Measurements from ENCODE around the gene KICS2.
"Not testable (repeated sequence)": the region's sequence is repeated elsewhere in the genome, so short reads cannot be mapped to it uniquely, and the experiment has no call there.

The KICS2 gene

DNA sequence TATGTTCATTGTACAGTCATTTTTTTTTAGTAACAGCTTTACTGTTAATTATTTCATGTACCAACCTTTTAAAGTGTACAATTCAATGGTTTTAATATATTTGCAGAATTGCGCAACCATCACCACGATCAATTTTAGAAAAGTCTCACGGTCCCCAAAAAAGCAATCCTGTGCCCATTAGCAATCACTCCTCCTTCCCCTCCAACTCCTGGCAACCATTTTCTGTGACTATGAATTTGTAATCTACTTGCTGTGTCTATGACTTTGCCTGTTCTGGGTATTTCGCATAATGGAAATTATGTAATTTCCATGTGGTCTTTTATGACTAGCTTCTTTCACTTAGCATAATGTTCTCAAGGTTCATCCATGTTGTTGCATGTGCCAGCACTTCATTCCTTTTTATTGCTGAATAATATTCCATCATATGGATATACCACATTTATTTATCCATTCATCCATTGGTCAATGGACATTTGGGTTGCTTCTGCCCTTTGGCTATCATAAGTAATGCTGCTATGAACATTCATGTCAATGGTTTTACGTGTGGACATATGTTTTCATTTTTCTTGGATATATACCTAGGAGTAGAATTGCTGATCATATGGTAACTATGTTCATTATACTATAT is 9.9 kb downstream of the KICS2 start:
- DNase-seq: no peak

DNA sequence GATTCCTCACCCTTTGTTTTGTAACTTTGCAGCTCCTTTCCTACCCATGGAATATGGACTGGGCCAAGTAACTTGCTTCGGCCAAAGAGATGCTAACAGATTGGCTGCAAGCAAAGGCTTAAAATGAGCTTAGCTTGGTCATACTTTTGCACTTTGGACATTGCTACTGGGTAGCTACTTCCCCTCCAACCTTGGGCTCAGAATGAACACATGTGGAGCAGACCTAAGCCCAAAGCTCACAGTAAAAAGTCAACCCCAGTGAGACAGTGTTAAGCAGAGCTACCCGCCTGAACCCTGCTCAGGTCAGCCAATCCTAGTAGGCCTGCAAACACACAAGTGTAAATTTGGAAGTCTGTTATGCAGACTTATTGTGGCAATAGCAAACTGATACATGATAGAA is 14.6 kb downstream of the KICS2 start:
- no peak for DNase-seq

GRCh38 chr12:64205542-64205941 is 16.6 kb downstream of the KICS2 start:
- no peak for DNase-seq

DNA sequence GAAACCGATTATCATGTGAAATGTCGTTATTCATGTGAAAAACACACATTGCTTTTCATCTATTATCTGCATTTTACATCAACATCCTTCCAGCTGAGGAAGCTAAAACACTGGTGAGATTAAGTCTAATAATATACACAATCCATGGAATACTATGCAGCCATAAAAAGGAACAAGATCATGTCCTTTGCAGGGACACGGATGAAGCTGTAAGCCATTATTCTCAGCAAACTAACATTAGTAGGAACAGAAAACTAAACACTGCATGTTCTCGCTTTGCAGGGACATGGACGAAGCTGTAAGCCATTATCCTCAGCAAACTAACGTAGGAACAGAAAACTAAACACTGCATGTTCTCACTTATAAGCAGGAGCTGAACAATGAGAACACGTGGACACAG is 18.3 kb downstream of the KICS2 start:
- DNase-seq: no peak

DNA sequence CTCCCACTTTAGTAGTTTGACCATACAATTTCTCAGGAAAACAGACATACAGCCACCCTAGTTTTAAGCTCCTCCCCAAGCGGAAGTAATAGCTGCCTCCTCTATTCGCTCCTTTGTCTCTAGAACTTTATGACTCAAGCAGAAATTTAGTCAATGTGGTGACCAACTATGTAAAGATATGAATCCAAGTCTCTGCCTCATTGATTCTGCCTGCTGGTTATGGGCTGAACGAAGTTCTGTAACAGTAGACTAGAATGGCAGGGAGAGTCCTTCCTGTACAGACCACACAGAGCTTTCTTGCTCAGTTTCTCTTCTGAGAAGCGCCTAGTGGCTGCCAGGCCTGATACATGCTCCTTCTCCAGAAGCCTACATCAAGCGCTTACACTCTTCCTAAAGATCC is 19.1 kb downstream of the KICS2 start:
- DNase-seq: no peak

GRCh38 chr12:64195841-64196240 is 26.3 kb downstream of the KICS2 start:
- not testable (repeated sequence) for DNase-seq

DNA sequence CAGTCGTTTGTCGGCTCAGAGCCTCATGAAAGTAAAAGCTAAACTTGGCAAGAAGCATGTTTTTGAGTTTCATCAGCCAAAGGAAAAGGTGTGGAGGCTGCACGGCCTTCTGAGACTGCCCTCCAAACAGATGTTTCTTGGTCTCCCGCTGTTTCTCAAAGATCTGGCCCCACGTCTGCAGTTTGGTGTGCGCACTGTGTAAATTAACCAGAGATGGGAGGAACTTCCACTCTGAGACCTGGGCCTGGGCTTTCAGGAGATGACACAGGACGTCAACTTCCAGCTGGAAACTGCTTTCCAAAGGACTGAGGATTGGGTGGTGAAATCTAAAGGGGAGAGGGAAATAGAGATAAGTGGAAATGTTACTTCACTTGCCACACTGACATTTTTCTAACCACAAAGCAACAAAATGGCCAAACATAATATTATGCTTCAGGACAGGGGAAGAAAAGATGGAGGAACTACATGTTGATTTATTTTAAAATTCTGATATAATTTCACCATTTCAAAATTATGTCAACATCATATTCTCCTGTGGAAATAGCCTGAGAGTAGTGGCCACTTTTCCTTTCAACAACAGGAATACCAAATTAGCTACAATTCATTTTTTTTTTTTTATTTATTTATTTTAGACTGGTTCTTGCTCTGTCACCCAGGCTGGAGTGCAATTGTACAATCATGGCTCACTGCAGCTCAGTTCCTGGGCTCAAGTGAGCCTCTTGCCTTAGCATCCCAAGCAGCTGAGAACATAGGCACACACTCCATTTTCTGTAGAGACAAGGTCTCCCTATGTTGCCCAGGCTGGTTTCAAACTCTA is 27.6 kb downstream of the KICS2 start:
- no peak for DNase-seq

DNA sequence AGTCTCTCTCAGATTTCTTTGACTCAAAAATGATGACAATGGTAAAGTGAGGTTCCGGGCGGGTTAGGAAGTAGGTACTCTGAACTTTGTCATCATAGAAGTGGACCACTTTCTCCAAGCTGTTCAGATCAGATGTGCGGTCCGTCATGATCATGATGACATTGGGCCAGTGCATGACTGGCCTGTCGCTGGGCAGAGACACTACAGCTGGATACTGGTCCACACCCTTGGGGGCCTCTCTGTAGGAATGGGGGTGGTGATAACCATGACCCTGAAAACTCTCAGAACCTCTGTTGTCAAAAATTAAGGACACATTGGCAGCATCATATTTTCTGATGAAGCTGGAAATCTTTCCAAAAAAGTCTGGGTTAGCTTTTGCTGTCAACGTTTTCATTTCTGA is 28.2 kb downstream of the KICS2 start:
- no peak for DNase-seq

DNA sequence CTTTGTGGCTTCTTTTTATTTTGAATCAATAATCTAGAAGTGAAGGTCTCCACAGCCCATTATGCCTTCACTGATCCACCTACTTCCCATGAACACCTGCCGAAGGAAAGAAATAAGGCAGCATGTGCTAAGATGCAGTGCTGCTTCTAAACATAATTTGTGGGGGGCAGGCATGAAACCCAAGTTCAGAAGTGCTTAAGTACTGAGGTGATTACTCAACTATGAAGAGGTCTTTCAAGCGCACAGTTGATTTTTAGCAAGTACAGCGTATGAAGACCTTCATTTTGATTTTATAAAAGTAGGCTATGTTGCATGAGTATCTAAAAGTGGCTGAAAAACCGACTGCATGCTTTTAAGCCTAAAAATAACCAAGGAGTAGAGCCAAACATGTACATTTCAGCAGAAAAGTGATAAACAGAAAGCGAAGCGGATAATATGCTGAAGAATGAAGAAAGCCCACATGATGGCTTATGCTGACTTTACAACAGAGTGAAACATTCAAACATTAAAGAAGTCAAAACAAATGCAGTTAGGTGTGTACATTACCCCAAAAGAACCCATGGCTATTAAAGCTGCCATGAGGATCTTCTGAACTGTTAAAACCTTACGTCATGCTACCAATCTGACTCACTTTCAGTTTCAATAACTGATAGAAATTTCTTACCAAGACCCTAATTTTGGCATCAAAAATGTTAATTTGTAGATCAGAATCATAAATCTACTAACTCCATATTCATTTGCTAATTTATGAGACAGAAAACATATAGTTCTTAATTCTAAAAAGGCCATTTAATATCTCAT is 29.3 kb downstream of the KICS2 start:
- no peak for DNase-seq

DNA sequence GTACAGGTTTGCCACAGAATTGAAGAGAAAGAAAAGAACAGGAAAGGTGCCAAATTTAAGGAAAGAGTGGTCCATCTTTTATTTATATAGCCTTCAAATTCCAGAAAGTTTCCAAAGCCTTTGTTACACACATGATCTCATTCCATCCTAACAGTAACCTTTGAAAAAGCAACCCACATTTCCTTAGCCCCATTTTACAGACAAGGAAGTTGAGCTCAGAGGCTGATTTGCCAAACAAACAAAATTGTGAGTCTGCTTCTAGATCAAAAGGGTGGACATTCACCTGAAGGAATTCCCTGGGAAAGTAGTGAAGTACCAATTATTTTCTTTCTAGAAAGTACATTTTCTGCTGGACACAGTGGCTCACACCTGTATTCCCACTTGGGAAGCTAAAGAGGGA is 32.0 kb downstream of the KICS2 start:
- no peak for DNase-seq

DNA sequence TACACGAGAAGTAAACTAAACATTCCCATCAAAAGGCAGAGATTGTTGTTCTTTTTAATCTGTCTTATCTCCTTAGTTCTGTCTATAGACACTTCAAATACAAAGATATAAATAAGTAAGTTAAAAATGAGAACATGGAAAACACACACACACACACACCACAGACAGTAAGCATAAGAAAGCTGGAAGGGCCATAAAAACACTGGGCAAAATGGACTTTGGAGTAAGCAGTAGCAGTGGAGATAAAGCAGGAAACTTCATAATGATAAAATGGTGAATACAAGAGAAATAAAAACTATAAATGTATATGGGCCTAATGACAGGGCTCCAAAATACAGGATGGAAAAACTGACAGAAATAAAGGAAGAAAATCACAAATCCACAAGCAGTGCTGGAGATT is 32.6 kb downstream of the KICS2 start:
- no peak for DNase-seq

DNA sequence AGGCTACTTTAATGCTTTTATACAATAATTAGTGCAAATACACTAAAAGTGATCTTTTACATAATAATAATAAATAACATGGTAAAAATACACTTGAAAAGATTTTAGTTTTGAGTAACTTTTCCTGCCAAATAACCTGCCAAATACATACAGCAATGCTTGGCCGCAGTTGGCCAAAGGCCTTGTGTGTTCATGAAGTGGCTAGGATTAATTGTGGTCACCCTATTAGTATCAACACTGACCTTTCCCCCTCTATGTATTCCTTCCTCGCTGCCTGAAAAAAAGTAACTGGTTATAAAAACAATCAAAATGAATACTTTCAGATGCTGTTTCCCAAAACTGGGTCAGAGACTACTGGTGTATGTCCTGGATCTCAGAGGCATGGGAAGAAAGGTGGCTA is 34.3 kb downstream of the KICS2 start:
- DNase-seq: no peak

GRCh38 chr12:64187370-64187769 is 34.7 kb downstream of the KICS2 start:
- no peak for DNase-seq

DNA sequence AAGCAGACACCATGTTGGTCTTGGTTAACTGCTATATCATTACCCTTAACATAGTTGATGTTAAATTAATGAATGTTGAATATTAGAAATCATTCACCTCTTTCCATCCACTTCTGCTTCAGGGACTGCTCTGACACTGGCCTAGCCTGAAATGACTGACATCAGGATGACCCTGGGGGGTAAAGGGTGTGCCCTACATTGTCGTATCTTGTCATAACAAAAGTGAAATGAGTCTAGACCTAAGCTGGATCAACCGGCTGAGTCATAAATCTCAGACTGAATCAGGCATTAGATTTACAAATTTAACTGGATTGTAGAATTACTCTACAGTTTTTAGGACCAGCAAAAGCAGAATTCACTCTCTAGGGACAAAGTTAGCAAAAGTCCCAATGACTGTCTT is 35.3 kb downstream of the KICS2 start:
- DNase-seq: no peak

GRCh38 chr12:64184216-64184615 is 37.9 kb downstream of the KICS2 start:
- no peak for DNase-seq

- DNase-seq: peak; percentile 22
These were observed 40.4 kb downstream of the KICS2 start for GRCh38 chr12:64181430-64182291.

DNA sequence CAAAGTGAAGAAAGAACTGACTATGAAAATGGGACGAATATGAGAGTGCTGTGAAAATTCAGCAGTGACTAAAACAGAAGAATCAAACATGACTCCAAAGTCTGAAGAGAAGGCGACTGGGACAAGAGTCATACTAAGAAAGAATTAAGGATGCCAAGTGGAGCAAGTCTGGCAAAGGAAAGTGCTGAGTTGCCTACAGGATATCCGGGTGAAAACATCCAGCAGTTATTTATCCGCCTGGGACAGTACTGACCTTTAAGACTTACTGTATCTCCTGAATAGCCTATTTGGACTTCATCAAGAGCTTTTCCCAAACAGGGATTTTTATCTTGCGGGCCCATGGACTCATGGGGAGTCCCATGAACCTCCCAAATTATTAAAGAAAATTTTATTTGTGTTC is 41.1 kb downstream of the KICS2 start:
- no peak for DNase-seq

- DNase-seq: no peak
These were observed 44.0 kb downstream of the KICS2 start for GRCh38 chr12:64178122-64178521.

- DNase-seq: no peak
These were observed 45.1 kb downstream of the KICS2 start for GRCh38 chr12:64177001-64177400.

- no peak for DNase-seq
These were observed 46.7 kb downstream of the KICS2 start for GRCh38 chr12:64175254-64175945.

DNA sequence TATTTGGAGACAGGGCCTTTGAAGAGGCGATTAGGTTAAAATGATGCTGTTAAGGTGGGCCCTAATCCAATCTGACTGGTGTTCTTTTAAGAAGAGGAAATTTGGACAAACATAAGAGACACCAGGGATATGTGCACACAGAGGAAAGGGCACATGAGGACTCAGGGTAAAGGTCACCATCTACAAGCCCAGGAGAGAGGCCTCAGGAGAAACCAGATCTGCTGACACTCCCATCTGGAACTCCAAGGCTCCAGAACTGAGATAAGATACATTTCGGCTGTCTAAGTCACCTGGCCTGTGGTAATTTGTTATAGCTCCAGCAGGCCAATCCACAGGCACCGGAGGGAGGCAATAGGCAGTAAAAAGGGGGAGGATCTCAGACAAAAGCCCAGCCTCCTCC is 48.6 kb downstream of the KICS2 start:
- no peak for DNase-seq
